NOMO-1 treated with DMSO at 0.1 percent for 48 hours (cell line): Measurements from ENCODE around the gene ATP11A.
"Not testable (repeated sequence)": the region's sequence is repeated elsewhere in the genome, so short reads cannot be mapped to it uniquely, and the experiment has no call there.

Experiments used
- DNase-seq: peaks from one replicate; lab custom pipeline; 2025; ENCODE audit not compliant: unreplicated experiment; lab: John Stamatoyannopoulos, UW

Gene ATP11A

GRCh38 chr13:112772929-112773328, 83.1 kb downstream of the ATP11A start:
- DNase-seq: no peak

GRCh38 chr13:112773601-112774447, 84.0 kb downstream of the ATP11A start:
- DNase-seq: no peak

- no peak for DNase-seq
These were observed 84.6 kb downstream of the ATP11A start for GRCh38 chr13:112774448-112774792.

- no peak for DNase-seq
These were observed 85.2 kb downstream of the ATP11A start for GRCh38 chr13:112774829-112775565.

GRCh38 chr13:112775791-112776279, 86.0 kb downstream of the ATP11A start:
- DNase-seq: no peak

GRCh38 chr13:112776354-112776753, 86.5 kb downstream of the ATP11A start:
- DNase-seq: no peak

- DNase-seq: no peak
These were observed 87.1 kb downstream of the ATP11A start for GRCh38 chr13:112776971-112777370.

- no peak for DNase-seq
These were observed 88.0 kb downstream of the ATP11A start for GRCh38 chr13:112777637-112778406.

GRCh38 chr13:112779856-112780604, 90.2 kb downstream of the ATP11A start:
- no peak for DNase-seq

- DNase-seq: no peak
These were observed 91.4 kb downstream of the ATP11A start for GRCh38 chr13:112781287-112781686.

GRCh38 chr13:112781881-112782361, 92.1 kb downstream of the ATP11A start:
- DNase-seq: no peak

- DNase-seq: no peak
These were observed 92.7 kb downstream of the ATP11A start for GRCh38 chr13:112782429-112783010.

GRCh38 chr13:112783135-112783977, 93.5 kb downstream of the ATP11A start:
- no peak for DNase-seq

- DNase-seq: no peak
These were observed 94.1 kb downstream of the ATP11A start for GRCh38 chr13:112783978-112784371.

- DNase-seq: no peak
These were observed 95.1 kb downstream of the ATP11A start for GRCh38 chr13:112784811-112785482.

GRCh38 chr13:112785483-112785856, 95.6 kb downstream of the ATP11A start:
- DNase-seq: no peak

- not testable (repeated sequence) for DNase-seq
These were observed 97.0 kb downstream of the ATP11A start for GRCh38 chr13:112786810-112787209.

- DNase-seq: no peak
These were observed 101.2 kb downstream of the ATP11A start for GRCh38 chr13:112790735-112791641.
